NCI-H1436 treated with DMSO at 0.1 percent for 48 hours (cell line): ENCODE measurements around the gene PMM2.
"Not testable (repeated sequence)": the region's sequence is repeated elsewhere in the genome, so short reads cannot be mapped to it uniquely, and the experiment has no call there.

Source experiments
- DNase-seq: peaks from one replicate; lab custom pipeline; 2025; lab: John Stamatoyannopoulos, UW

PMM2 gene

GRCh38 chr16:8867216-8867931 is 69.7 kb downstream of the PMM2 start:
- no peak for DNase-seq

GRCh38 chr16:8867932-8868415 is 70.3 kb downstream of the PMM2 start:
- DNase-seq: no peak

DNA sequence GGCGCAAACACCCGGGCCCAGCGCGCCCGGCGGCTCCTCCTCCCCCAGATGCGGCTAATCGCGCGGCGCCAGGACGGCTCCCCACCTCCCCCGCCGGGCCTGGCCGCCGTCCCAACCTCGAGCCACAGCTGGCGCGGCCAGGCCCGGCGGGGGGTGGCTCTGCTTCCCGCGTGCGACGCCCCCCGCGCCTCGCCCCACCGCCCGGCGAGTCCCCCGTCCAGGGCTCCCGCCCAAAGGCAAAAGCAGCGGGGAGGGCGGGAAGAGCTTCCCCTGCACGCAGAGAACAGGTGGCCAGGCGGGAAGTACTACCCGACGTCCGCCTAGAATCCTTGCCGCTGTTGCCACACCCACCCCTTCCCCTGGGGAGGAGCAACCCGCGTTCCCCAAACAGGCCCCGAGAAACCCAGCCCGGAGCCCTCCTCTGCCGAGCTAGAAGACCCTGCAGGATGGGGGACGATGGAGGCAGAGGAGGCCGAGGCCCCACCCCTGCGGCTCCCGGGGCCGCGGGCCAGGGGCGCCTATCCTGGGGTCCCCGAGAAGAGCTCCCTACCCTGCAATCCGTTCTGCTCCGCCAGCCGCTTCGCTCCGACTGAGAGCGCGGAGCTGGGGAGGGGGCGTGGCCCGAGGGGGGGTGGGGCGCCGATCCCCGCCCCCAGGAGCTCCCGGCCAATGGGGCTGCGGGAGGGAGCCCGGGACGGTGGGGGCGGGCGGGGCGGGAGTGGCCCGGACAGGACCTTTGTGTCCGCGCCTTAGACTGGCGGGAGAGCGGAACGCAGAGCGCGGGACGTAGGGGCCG is 71.0 kb downstream of the PMM2 start, which contains the start of gene CARHSP1:
TSS of gene CARHSP1 (minus strand) at position 591 of the 796 bp plus-strand sequence. CDS start 9,678 bp downstream, outside the sequence.
- DNase-seq: peak; percentile 59

GRCh38 chr16:8869212-8869987 is 71.8 kb downstream of the PMM2 start:
- DNase-seq: no peak

DNA sequence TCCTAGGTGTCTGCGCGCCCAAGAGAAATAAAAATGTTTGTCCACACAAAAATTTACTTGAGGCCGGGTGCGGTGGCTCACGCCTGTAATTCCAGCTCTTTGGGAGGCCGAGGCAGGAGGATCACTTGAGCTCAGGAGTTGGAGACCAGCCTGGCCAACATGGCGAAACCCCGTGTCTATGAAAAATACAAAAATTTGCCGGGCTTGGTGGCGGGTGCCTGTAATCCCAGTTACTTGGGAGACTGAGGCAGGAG is 72.3 kb downstream of the PMM2 start:
- not testable (repeated sequence) for DNase-seq

GRCh38 chr16:8872071-8872470 is 74.4 kb downstream of the PMM2 start:
- no peak for DNase-seq

DNA sequence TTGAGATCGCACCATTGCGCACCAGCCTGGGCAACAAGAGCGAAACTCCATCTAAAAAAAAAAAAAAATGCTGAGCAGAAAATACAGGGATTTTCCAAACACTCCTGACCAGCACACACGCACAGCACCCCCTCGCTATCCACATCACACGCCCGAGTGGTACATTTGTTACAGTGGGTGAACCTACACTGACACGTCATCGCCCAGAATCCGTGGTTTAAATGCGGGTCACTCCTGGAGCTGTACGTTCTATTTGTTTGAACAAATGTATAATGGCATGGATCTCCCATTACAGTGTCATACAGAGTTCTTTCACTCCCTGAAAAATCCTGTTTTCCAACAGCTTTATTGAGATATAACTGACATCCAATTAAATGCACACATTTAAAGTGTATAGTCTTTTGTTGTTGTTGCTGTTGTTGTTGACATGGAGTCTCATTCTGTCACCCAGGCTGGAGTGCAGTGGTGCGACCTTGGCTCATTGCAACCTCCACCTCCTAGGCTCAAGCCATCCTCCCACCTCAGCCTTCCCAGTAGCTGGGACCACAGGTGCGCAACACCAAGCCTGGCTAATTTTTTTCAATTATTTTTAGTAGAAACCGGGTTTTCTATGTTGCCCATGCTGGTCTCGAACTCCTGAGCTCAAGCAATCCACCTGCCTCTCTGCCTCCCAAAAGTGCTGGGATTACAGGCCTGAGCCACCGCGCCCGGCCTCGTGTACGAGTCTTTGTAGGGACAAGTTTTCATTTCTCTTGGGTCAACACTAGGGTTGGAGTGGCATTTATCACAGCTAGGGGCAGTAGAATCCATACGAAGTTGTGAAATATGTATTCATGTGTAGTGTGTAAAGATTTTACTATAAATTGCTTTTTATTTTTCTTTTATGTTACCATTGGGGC is 75.6 kb downstream of the PMM2 start:
- DNase-seq: no peak

GRCh38 chr16:8873866-8874195 is 76.2 kb downstream of the PMM2 start:
- not testable (repeated sequence) for DNase-seq

DNA sequence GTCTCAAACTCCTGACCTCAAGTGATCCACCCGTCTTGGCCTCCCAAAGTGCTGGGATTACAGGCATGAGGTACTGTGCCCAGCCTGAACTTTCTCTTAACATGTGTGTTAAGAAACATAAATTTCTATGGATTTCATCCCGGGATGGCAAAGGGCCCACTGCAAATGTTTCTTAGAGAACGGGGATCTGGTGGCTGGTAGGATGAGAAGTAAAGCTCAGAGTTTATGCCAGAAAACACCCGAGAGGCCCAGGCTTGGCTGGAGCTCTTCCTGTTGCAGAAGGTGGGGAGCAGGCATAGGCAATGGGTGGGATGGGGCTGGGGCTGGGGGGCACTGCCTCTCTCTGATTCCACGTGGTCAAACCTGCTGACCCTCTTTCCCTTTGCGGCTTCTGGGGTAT is 76.7 kb downstream of the PMM2 start:
- no peak for DNase-seq

DNA sequence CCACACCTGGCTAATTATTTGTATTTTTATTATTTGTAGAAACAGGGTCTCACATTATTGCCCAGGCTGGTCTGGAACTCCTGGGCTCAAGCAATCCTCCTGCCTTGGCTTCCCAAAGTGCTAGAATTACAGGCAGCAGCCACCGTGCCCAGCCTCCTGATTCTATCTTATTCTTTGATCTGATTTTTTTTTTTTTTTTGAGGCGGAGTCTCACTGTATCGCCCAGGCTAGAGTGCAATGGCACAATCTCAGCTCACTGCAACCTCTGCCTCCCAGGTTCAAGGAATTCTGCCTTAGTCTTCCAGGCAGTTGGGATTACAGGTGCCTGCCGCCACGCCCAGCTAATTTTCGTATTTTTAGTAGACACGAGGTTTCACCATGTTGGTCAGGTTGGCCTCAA is 77.7 kb downstream of the PMM2 start:
- DNase-seq: not testable (repeated sequence)

GRCh38 chr16:8877894-8878522 is 80.4 kb downstream of the PMM2 start:
- no peak for DNase-seq

- DNase-seq: no peak
These were observed 80.9 kb downstream of the PMM2 start for GRCh38 chr16:8878523-8878911.

DNA sequence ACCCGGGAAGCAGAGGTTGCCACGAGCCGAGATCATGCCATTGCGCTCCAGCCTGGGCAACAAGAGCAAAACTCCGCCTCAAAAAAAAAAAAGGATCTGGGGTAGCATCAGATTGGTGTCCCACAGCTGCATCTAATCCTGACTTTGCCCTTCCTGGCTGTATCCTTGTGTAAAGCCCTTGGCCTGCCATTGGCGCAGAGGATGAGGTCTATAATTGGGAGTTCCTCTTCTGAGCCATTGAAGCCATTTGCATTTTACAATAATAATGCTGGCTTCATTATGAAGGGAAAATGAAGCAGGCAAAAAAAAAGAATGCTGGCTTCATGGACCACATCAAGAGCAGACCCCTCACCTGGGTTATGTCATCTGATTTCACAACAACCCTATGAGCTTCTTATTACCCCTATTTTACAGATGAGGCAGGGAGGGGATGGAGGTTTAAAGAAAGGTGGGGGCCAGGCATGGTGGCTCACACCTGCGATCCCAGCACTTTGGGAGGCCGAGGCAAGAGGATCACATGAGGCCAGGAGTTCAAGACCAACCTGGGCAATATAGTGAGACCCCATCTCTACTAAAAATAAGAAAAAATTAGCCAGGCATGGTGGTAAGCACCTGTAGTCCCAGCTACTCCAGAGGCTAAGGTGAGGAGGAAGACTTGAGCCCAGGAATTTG is 83.3 kb downstream of the PMM2 start:
- DNase-seq: no peak

GRCh38 chr16:8882041-8882617 is 84.5 kb downstream of the PMM2 start, which contains the start of gene LITAFD:
Gene LITAFD (plus strand): TSS chr16:8882351. CDS start chr16:8884356, 2,005 bp downstream.
- DNase-seq: no peak

DNA sequence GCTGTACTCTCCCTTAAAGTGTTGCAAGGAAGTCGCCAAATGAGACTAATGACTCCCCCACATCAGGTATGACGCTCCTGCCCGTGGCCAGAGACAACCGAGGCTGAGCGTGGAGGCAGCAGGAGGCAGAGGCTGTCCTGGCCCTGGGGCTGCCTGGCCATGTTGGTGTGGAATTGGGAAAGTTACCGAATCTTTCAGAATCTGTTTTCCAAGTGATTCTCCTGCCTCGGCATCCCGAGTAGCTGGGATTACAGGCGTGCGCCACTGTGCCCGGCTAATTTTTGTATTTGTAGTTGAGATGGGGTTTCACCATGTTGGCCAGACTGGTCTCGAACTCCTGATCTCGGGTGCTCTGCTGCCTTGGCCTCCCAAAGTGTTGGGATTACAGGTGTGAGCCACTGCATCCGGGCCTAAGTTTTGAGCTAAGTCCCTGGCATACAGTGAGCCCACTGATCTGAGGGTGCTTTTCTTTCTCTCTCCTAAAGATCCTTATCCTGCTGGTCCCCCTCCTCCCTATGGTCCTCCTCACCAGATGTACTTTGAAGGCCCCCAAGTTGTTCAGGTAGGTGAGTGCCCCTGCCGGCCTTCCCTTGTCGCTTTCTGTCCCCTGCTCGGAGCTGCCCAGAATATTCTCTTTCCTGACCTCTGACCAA is 85.2 kb downstream of the PMM2 start:
- DNase-seq: no peak

GRCh38 chr16:8885674-8886592 is 88.3 kb downstream of the PMM2 start:
- no peak for DNase-seq

- no peak for DNase-seq
These were observed 89.2 kb downstream of the PMM2 start for GRCh38 chr16:8886593-8887430.

DNA sequence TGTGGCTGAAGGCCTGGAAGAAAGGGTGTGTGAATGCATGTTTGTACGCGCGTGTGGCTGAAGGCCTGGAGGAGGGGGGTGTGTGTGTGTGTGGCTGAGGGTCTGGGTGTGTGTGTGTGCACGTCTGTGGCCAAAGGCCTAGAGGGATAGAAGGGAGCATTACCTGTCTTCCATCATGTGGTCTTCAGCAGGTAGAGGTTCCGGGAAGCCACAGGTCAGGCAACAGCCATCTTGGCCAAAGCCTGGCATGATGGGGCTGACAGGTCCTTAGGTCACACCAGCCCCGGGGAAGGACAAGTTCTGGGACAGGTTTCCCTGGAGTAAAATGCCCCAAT is 89.8 kb downstream of the PMM2 start:
- no peak for DNase-seq
